Measurements from ENCODE around the gene PRKCE.

Gene PRKCE

DNA sequence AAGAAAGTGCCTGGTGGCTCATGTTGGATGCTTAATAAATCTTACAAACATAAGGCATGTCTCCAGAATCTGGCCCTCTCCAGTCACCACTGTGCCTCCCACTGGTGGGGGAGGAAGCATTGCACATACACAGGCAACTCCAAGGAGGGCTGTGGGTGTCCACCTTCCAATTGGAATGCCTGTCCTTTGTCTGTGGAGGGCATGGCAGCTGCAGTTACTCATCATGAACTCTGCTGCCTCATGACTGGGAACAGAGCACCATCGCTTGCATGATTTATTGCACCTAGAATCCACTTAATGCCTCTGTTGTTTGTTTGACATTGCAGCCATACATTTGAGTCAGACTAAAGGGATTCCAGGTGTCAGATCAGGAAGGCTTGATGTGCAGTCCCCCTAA is 278.9 kb downstream of the PRKCE start:
- Histone ChIP-seq H2BK5ac (ENCODE audit: low read length) (no peak overlapping the region), H3K4me3 (ENCODE audit: low read length) (no peak overlapping the region), H3K4me1 (ENCODE audit: control insufficient read depth, low read depth, low read length) (no peaks in the 10 kb centered on the region), H3K79me1 (ENCODE audit: low read length) (no peaks in the 10 kb centered on the region), H2BK120ac (ENCODE audit: low read depth, low read length) (no peak overlapping the region), H3K36me3 (ENCODE audit: control insufficient read depth, insufficient read depth, low read length) (no peaks in the 10 kb centered on the region), H3K18ac (ENCODE audit: low read length) (no peak overlapping the region), H3K4ac (ENCODE audit: low read depth, low read length) (no peak overlapping the region), H2BK15ac (replicated peaks; ENCODE audit: low read depth) (no peak overlapping the region), H3K4me2 (ENCODE audit: low read length) (no peak overlapping the region), H3K79me2 (ENCODE audit: control insufficient read depth, insufficient read depth, low read length) (no peaks in the 10 kb centered on the region), H2AK5ac (ENCODE audit: low read length) (no peak overlapping the region), H3K27me3 (ENCODE audit: insufficient read depth, low read length, poor library complexity) (no peaks in the 10 kb centered on the region), H4K5ac (ENCODE audit: low read length) (no peak overlapping the region), H3K27ac (ENCODE audit: low read depth, low read length) (no peak overlapping the region), H4K8ac (ENCODE audit: low read depth, low read length) (no peak overlapping the region), H3K23ac (ENCODE audit: low read length) (no peak overlapping the region), H3K56ac (ENCODE audit: low read length) (no peak overlapping the region), H3K9ac (ENCODE audit: low read length) (no peak overlapping the region)
- DNase-seq: no peak
- WGBS (ENCODE audit: extremely low coverage, insufficient coverage, low lambda C conversion rate): no CpG with 5 or more reads among the region's 1 CpG

- no peak overlapping the region for H4K8ac ChIP-seq (ENCODE audit: low read depth, low read length)
- no peak for DNase-seq
- no peak overlapping the region for H4K5ac ChIP-seq (ENCODE audit: low read length)
- no peaks in the 10 kb centered on the region for H3K79me1 ChIP-seq (ENCODE audit: low read length)
- no peaks in the 10 kb centered on the region for H3K79me2 ChIP-seq (ENCODE audit: control insufficient read depth, insufficient read depth, low read length)
- no peak overlapping the region for H2BK15ac ChIP-seq (replicated peaks; ENCODE audit: low read depth)
- no peaks in the 10 kb centered on the region for H3K36me3 ChIP-seq (ENCODE audit: control insufficient read depth, insufficient read depth, low read length)
- H2BK120ac ChIP-seq (ENCODE audit: low read depth, low read length): no peak overlapping the region
- H3K4me3 ChIP-seq (ENCODE audit: low read length): no peak overlapping the region
- H3K9ac ChIP-seq (ENCODE audit: low read length): no peak overlapping the region
- no peak overlapping the region for H3K23ac ChIP-seq (ENCODE audit: low read length)
- WGBS (ENCODE audit: extremely low coverage, insufficient coverage, low lambda C conversion rate): no CpG with 5 or more reads among the region's 8 CpGs
- no peaks in the 10 kb centered on the region for H3K4me1 ChIP-seq (ENCODE audit: control insufficient read depth, low read depth, low read length)
- no peak overlapping the region for H2BK5ac ChIP-seq (ENCODE audit: low read length)
- no peak overlapping the region for H3K4me2 ChIP-seq (ENCODE audit: low read length)
- H3K27ac ChIP-seq (ENCODE audit: low read depth, low read length): no peak overlapping the region
- no peak overlapping the region for H3K4ac ChIP-seq (ENCODE audit: low read depth, low read length)
- no peaks in the 10 kb centered on the region for H3K27me3 ChIP-seq (ENCODE audit: insufficient read depth, low read length, poor library complexity)
- H3K56ac ChIP-seq (ENCODE audit: low read length): no peak overlapping the region
- H2AK5ac ChIP-seq (ENCODE audit: low read length): no peak overlapping the region
- H3K18ac ChIP-seq (ENCODE audit: low read length): no peak overlapping the region
Measured at GRCh38 chr2:45932278-45932975, 281.0 kb downstream of the PRKCE start.

- peak; percentile 90 for DNase-seq
- Histone ChIP-seq H3K9ac (ENCODE audit: low read length) (no peak overlapping the region), H2BK15ac (replicated peaks; ENCODE audit: low read depth) (no peak overlapping the region), H3K4me2 (ENCODE audit: low read length) (no peak overlapping the region), H3K79me1 (ENCODE audit: low read length) (no peaks in the 10 kb centered on the region), H3K4me1 (ENCODE audit: control insufficient read depth, low read depth, low read length) (no peaks in the 10 kb centered on the region), H3K56ac (ENCODE audit: low read length) (no peak overlapping the region), H2BK5ac (ENCODE audit: low read length) (no peak overlapping the region), H2BK120ac (ENCODE audit: low read depth, low read length) (no peak overlapping the region), H4K5ac (ENCODE audit: low read length) (no peak overlapping the region), H2AK5ac (ENCODE audit: low read length) (no peak overlapping the region), H3K36me3 (ENCODE audit: control insufficient read depth, insufficient read depth, low read length) (no peaks in the 10 kb centered on the region), H3K27me3 (ENCODE audit: insufficient read depth, low read length, poor library complexity) (no peaks in the 10 kb centered on the region), H3K23ac (ENCODE audit: low read length) (no peak overlapping the region), H3K27ac (ENCODE audit: low read depth, low read length) (no peak overlapping the region), H3K4me3 (ENCODE audit: low read length) (no peak overlapping the region), H3K79me2 (ENCODE audit: control insufficient read depth, insufficient read depth, low read length) (no peaks in the 10 kb centered on the region), H3K4ac (ENCODE audit: low read depth, low read length) (no peak overlapping the region), H3K18ac (ENCODE audit: low read length) (no peak overlapping the region), H4K8ac (ENCODE audit: low read depth, low read length) (no peak overlapping the region)
- WGBS (ENCODE audit: extremely low coverage, insufficient coverage, low lambda C conversion rate): no CpG with 5 or more reads among the region's 13 CpGs
Measured at GRCh38 chr2:45935791-45936622, 284.5 kb downstream of the PRKCE start.

GRCh38 chr2:45936623-45936979 is 285.1 kb downstream of the PRKCE start:
- Histone ChIP-seq H3K4me2 (ENCODE audit: low read length) (no peak overlapping the region), H4K5ac (ENCODE audit: low read length) (no peak overlapping the region), H2BK5ac (ENCODE audit: low read length) (no peak overlapping the region), H3K4me1 (ENCODE audit: control insufficient read depth, low read depth, low read length) (no peaks in the 10 kb centered on the region), H3K56ac (ENCODE audit: low read length) (no peak overlapping the region), H3K27me3 (ENCODE audit: insufficient read depth, low read length, poor library complexity) (no peaks in the 10 kb centered on the region), H3K36me3 (ENCODE audit: control insufficient read depth, insufficient read depth, low read length) (no peaks in the 10 kb centered on the region), H3K4ac (ENCODE audit: low read depth, low read length) (no peak overlapping the region), H2BK120ac (ENCODE audit: low read depth, low read length) (no peak overlapping the region), H3K79me2 (ENCODE audit: control insufficient read depth, insufficient read depth, low read length) (no peaks in the 10 kb centered on the region), H3K79me1 (ENCODE audit: low read length) (no peaks in the 10 kb centered on the region), H3K27ac (ENCODE audit: low read depth, low read length) (no peak overlapping the region), H3K9ac (ENCODE audit: low read length) (no peak overlapping the region), H2BK15ac (replicated peaks; ENCODE audit: low read depth) (no peak overlapping the region), H3K23ac (ENCODE audit: low read length) (no peak overlapping the region), H4K8ac (ENCODE audit: low read depth, low read length) (no peak overlapping the region), H3K18ac (ENCODE audit: low read length) (no peak overlapping the region), H3K4me3 (ENCODE audit: low read length) (no peak overlapping the region), H2AK5ac (ENCODE audit: low read length) (no peak overlapping the region)
- no peak for DNase-seq
- no CpG with 5 or more reads among the region's 5 CpGs for WGBS (ENCODE audit: extremely low coverage, insufficient coverage, low lambda C conversion rate)

- no peak overlapping the region for H3K56ac ChIP-seq (ENCODE audit: low read length)
- no peak overlapping the region for H2BK120ac ChIP-seq (ENCODE audit: low read depth, low read length)
- H3K9ac ChIP-seq (ENCODE audit: low read length): no peak overlapping the region
- no peak overlapping the region for H2BK15ac ChIP-seq (replicated peaks; ENCODE audit: low read depth)
- no peak for DNase-seq
- H3K36me3 ChIP-seq (ENCODE audit: control insufficient read depth, insufficient read depth, low read length): no peaks in the 10 kb centered on the region
- no peak overlapping the region for H3K4me2 ChIP-seq (ENCODE audit: low read length)
- no CpG with 5 or more reads among the region's 4 CpGs for WGBS (ENCODE audit: extremely low coverage, insufficient coverage, low lambda C conversion rate)
- no peak overlapping the region for H3K18ac ChIP-seq (ENCODE audit: low read length)
- H2AK5ac ChIP-seq (ENCODE audit: low read length): no peak overlapping the region
- no peaks in the 10 kb centered on the region for H3K4me1 ChIP-seq (ENCODE audit: control insufficient read depth, low read depth, low read length)
- H4K8ac ChIP-seq (ENCODE audit: low read depth, low read length): no peak overlapping the region
- no peaks in the 10 kb centered on the region for H3K27me3 ChIP-seq (ENCODE audit: insufficient read depth, low read length, poor library complexity)
- no peak overlapping the region for H4K5ac ChIP-seq (ENCODE audit: low read length)
- H3K79me2 ChIP-seq (ENCODE audit: control insufficient read depth, insufficient read depth, low read length): no peaks in the 10 kb centered on the region
- no peak overlapping the region for H3K4me3 ChIP-seq (ENCODE audit: low read length)
- H3K23ac ChIP-seq (ENCODE audit: low read length): no peak overlapping the region
- no peaks in the 10 kb centered on the region for H3K79me1 ChIP-seq (ENCODE audit: low read length)
- no peak overlapping the region for H3K27ac ChIP-seq (ENCODE audit: low read depth, low read length)
- H3K4ac ChIP-seq (ENCODE audit: low read depth, low read length): no peak overlapping the region
- no peak overlapping the region for H2BK5ac ChIP-seq (ENCODE audit: low read length)
Measured at GRCh38 chr2:45937990-45938389, 286.5 kb downstream of the PRKCE start.
